H1 (cell line): Measurements from ENCODE around the gene FGFBP1. TPM values are rescaled to one million over a fixed set of nuclear protein-coding genes. Genes with fewer than 3 reads are reported as not detected.

Experiments used
- CTCF ChIA-PET: fragments of 300-600 bp; sonication (Branson Sonifier 250); formaldehyde crosslinking; loops from one replicate; lab custom pipeline; 2021; ENCODE audit not compliant: partially characterized antibody; lab: Charles Lee
- POLR2A ChIA-PET: fragments of 300-600 bp; sonication (Branson Sonifier 250); formaldehyde crosslinking; loops from one replicate; lab custom pipeline; 2021; ENCODE audit warnings: inconsistent platforms; ENCODE audit not compliant: partially characterized antibody; lab: Charles Lee
- DNase-seq, 2 experiments: peaks; one replicate each; pipeline versions ENCODE4 v3.0.0 to v3.0.0-alpha.2; 2010 to 2022; ENCODE audit warnings: low spot score in 2 of 2, low read depth in 1 of 2, mixed read lengths in 1 of 2
- FAIRE-seq: peaks from 2 replicates; lab custom pipeline; 2011; peaks lifted over from hg19 to GRCh38; lab: Jason Lieb, UNC
- H2AFZ ChIP-seq: 2 replicates; pipeline ENCODE4 v1.8.1; 2012; ENCODE audit warnings: low read length, inconsistent platforms
- H2AK5ac ChIP-seq: 2 replicates; pipeline ENCODE4 v1.6.1; 2013; ENCODE audit warnings: low read depth, low read length
- H2BK120ac ChIP-seq: replicated peaks from 2 replicates; pipeline ENCODE3; 2013; ENCODE audit warnings: low read depth, low read length, inconsistent platforms
- H2BK12ac ChIP-seq: 2 replicates; pipeline ENCODE4 v1.6.1; 2013; ENCODE audit warnings: low read depth, low read length
- H2BK15ac ChIP-seq: 2 replicates; pipeline ENCODE4 v1.6.1; 2013; ENCODE audit warnings: low read length
- H2BK20ac ChIP-seq: 2 replicates; pipeline ENCODE4 v1.6.1; 2013; ENCODE audit warnings: low read length
- H2BK5ac ChIP-seq: 2 replicates; pipeline ENCODE4 v1.6.1; 2013; ENCODE audit warnings: low read depth, low read length
- H3K14ac ChIP-seq: 2 replicates; pipeline ENCODE4 v1.6.1; 2013; ENCODE audit warnings: inconsistent platforms; ENCODE audit not compliant: insufficient read length
- H3K18ac ChIP-seq: 2 replicates; pipeline ENCODE4 v1.6.1; 2013; ENCODE audit warnings: low read length; ENCODE audit errors: extremely low read depth
- H3K23ac ChIP-seq: 2 replicates; pipeline ENCODE4 v1.6.1; 2013; ENCODE audit warnings: inconsistent platforms; ENCODE audit not compliant: insufficient read length
- H3K23me2 ChIP-seq: 2 replicates; pipeline ENCODE4 v1.6.1; 2013; ENCODE audit warnings: low read depth, low read length
- H3K27ac ChIP-seq: 2 replicates; pipeline ENCODE4 v1.6.1; 2011; ENCODE audit warnings: low read depth, low read length, inconsistent platforms
- H3K27me3 ChIP-seq, 4 experiments: replicated peaks in 1 of 4; 1 replicate in 1 of 4; 2 replicates in 3 of 4; pipeline versions ENCODE4 v1.6.1 to v1.8.1; 2011 to 2013; ENCODE audit warnings: low read length in 3 of 4, mild to moderate bottlenecking in 3 of 4, inconsistent platforms in 2 of 4, mixed read lengths in 2 of 4, moderate library complexity in 1 of 4; ENCODE audit not compliant: control insufficient read depth in 3 of 4, insufficient read depth in 3 of 4; ENCODE audit errors: extremely low read depth in 1 of 4
- H3K36me3 ChIP-seq, 4 experiments: 2 replicates each; pipeline versions ENCODE4 v1.6.1 to v1.8.1; 2011 to 2013; ENCODE audit warnings: mild to moderate bottlenecking in 4 of 4, low read length in 3 of 4, moderate library complexity in 2 of 4, control low read depth in 1 of 4, inconsistent platforms in 1 of 4; ENCODE audit not compliant: insufficient read depth in 4 of 4, control insufficient read depth in 2 of 4
- H3K4ac ChIP-seq: replicated peaks from 2 replicates; pipeline ENCODE3; 2013; ENCODE audit warnings: low read length, low read depth, mixed read lengths, inconsistent platforms; ENCODE audit not compliant: insufficient read length
- H3K4me1 ChIP-seq, 4 experiments: replicated peaks in 1 of 4; 1 replicate in 1 of 4; 2 replicates in 3 of 4; pipeline versions ENCODE4 v1.6.1 to v1.8.1; 2011 to 2013; ENCODE audit warnings: low read length in 3 of 4, inconsistent platforms in 2 of 4, mixed read lengths in 1 of 4; ENCODE audit not compliant: insufficient read depth in 4 of 4, control insufficient read depth in 3 of 4
- H3K4me2 ChIP-seq, 2 experiments: 2 replicates each; pipeline versions ENCODE4 v1.6.1 to v1.8.1; 2011 to 2013; ENCODE audit warnings: low read depth in 2 of 2, low read length in 2 of 2, control low read depth in 1 of 2, inconsistent platforms in 1 of 2, mild to moderate bottlenecking in 1 of 2; ENCODE audit not compliant: insufficient read depth in 1 of 2
- H3K4me3 ChIP-seq, 4 experiments: fragments of 200-600, 300-600 bp in 1 of 4; sonication (generic), shearing (Covaris generic), sonication (Bioruptor Twin) in 1 of 4; 2 replicates each; pipeline versions ENCODE4 v1.5.1 to v1.8.1; 2011 to 2016; ENCODE audit warnings: low read length in 4 of 4, low read depth in 3 of 4, control low read depth in 2 of 4, inconsistent platforms in 2 of 4, mild to moderate bottlenecking in 2 of 4, mixed read lengths in 1 of 4, moderate library complexity in 1 of 4; ENCODE audit not compliant: insufficient read depth in 2 of 4; ENCODE audit errors: extremely low read depth in 1 of 4
- H3K56ac ChIP-seq: replicated peaks from 2 replicates; pipeline ENCODE3; 2013; ENCODE audit warnings: low read depth, mild to moderate bottlenecking, mixed read lengths, low read length, inconsistent platforms; ENCODE audit not compliant: insufficient read length
- H3K79me1 ChIP-seq: 2 replicates; pipeline ENCODE4 v1.6.1; 2013; ENCODE audit warnings: low read depth, low read length, control low read depth
- H3K79me2 ChIP-seq, 2 experiments: 2 replicates each; pipeline versions ENCODE4 v1.6.1 to v1.8.1; 2012 to 2013; ENCODE audit warnings: low read length in 2 of 2, mild to moderate bottlenecking in 2 of 2, inconsistent platforms in 1 of 2; ENCODE audit not compliant: insufficient read depth in 2 of 2, control insufficient read depth in 1 of 2
- H3K9ac ChIP-seq, 4 experiments: replicated peaks in 1 of 4; 1 replicate in 1 of 4; 2 replicates in 3 of 4; pipeline versions ENCODE4 v1.6.1 to v1.8.1; 2011 to 2013; ENCODE audit warnings: low read depth in 3 of 4, low read length in 3 of 4, control low read depth in 2 of 4, mild to moderate bottlenecking in 2 of 4, moderate library complexity in 2 of 4, inconsistent platforms in 1 of 4; ENCODE audit errors: extremely low read depth in 1 of 4
- H3K9me3 ChIP-seq, 2 experiments: 2 replicates each; pipeline versions ENCODE4 v1.6.1 to v1.8.1; 2012 to 2013; ENCODE audit warnings: mild to moderate bottlenecking in 2 of 2, moderate library complexity in 2 of 2, control low read depth in 1 of 2, inconsistent platforms in 1 of 2, low read depth in 1 of 2, low read length in 1 of 2, mixed read lengths in 1 of 2; ENCODE audit not compliant: insufficient read depth in 2 of 2
- H4K20me1 ChIP-seq, 2 experiments: replicated peaks in 1 of 2; 2 replicates each; pipeline versions ENCODE3 to v1.8.1; 2011 to 2013; ENCODE audit warnings: inconsistent platforms in 2 of 2, low read length in 2 of 2, mild to moderate bottlenecking in 1 of 2; ENCODE audit not compliant: insufficient read depth in 2 of 2, control insufficient read depth in 1 of 2
- H4K5ac ChIP-seq: 2 replicates; pipeline ENCODE4 v1.6.1; 2013; ENCODE audit warnings: low read length, low read depth, mixed read lengths, inconsistent platforms; ENCODE audit not compliant: insufficient read length
- H4K8ac ChIP-seq: 2 replicates; pipeline ENCODE4 v1.8.0; 2013; ENCODE audit warnings: mild to moderate bottlenecking, moderate library complexity, low read length, inconsistent platforms; ENCODE audit not compliant: insufficient read depth; ENCODE audit errors: extremely low read depth
- H4K91ac ChIP-seq: replicated peaks from 2 replicates; pipeline ENCODE3; 2013; ENCODE audit warnings: low read length, mixed read lengths, inconsistent platforms; ENCODE audit not compliant: insufficient read length
- BACH1 ChIP-seq: IDR thresholded peaks from 2 replicates; pipeline ENCODE4 v1.6.1; 2012; ENCODE audit warnings: low read length, improper control_type of control experiment
- CHD2 ChIP-seq: IDR thresholded peaks from 2 replicates; pipeline ENCODE4 v1.6.1; 2012; ENCODE audit warnings: low read length, improper control_type of control experiment
- CTBP2 ChIP-seq: IDR thresholded peaks from 2 replicates; pipeline ENCODE4 v1.7.0; 2011; ENCODE audit warnings: borderline replicate concordance, mild to moderate bottlenecking, moderate library complexity, mixed read lengths, low read length; ENCODE audit not compliant: insufficient read depth, insufficient read length
- FOSL1 ChIP-seq: IDR thresholded peaks from 2 replicates; pipeline ENCODE4 v1.6.1; 2011; ENCODE audit warnings: mild to moderate bottlenecking, low read depth, low read length, moderate library complexity; ENCODE audit not compliant: insufficient read depth
- GABPA ChIP-seq: IDR thresholded peaks from 2 replicates; pipeline ENCODE4 v1.6.1; 2011; ENCODE audit warnings: mild to moderate bottlenecking, low read length, moderate library complexity, borderline replicate concordance; ENCODE audit not compliant: insufficient read depth
- HDAC2 ChIP-seq, 2 experiments: fragments of 300-600 bp in 1 of 2; sonication (generic) in 1 of 2; IDR thresholded peaks; 2 replicates each; pipeline ENCODE4 v1.6.1; 2011 to 2012; ENCODE audit warnings: low read depth in 2 of 2, low read length in 2 of 2, mild to moderate bottlenecking in 2 of 2, moderate library complexity in 2 of 2, borderline replicate concordance in 1 of 2, inconsistent platforms in 1 of 2
- NRF1 ChIP-seq: IDR thresholded peaks from 2 replicates; pipeline ENCODE4 v1.6.1; 2011; ENCODE audit warnings: mild to moderate bottlenecking, low read depth, low read length, improper control_type of control experiment
- SIN3A ChIP-seq, 2 experiments: IDR thresholded peaks in 1 of 2; conservative IDR thresholded peaks in 1 of 2; 2 replicates each; pipeline ENCODE4 v1.6.1; 2011 to 2012; ENCODE audit warnings: low read length in 2 of 2, improper control_type of control experiment in 1 of 2, low read depth in 1 of 2, mild to moderate bottlenecking in 1 of 2
- SP1 ChIP-seq: IDR thresholded peaks from 2 replicates; pipeline ENCODE4 v1.6.1; 2011; ENCODE audit warnings: low read depth, low read length
- SP4 ChIP-seq: IDR thresholded peaks from 2 replicates; pipeline ENCODE4 v1.6.1; 2012; ENCODE audit warnings: low read length, inconsistent platforms
- TAF7 ChIP-seq: optimal IDR thresholded peaks from 2 replicates; pipeline ENCODE3; 2011; ENCODE audit warnings: low read depth, mild to moderate bottlenecking, inconsistent platforms, low read length, moderate library complexity, borderline replicate concordance
- ZNF274 ChIP-seq: IDR thresholded peaks from 2 replicates; pipeline ENCODE4 v1.7.0; 2012; ENCODE audit warnings: low read length, borderline replicate concordance; ENCODE audit errors: extremely low read depth
- WGBS, 2 experiments: shearing (Covaris generic) in 1 of 2; methylation state at CpG; one replicate each; pipeline versions ENCODE4 v1.1.6 to v1.1.7; 2013 to 2015; ENCODE audit warnings: low lambda C conversion rate in 2 of 2, mixed read lengths in 2 of 2, inconsistent platforms in 1 of 2, low coverage in 1 of 2, missing lambda C conversion rate in 1 of 2; ENCODE audit not compliant: insufficient replicate concordance in 2 of 2, insufficient coverage in 1 of 2, insufficient read length in 1 of 2; ENCODE audit errors: extremely low coverage in 1 of 2, missing lambda C conversion rate in 1 of 2; 5-methylcytosine and 5-hydroxymethylcytosine counted together
- polyA plus RNA-seq, 7 experiments: library from polyadenylated mRNA; depleted of rRNA in 3 of 7; stranded (reverse) in 5 of 7; unstranded in 2 of 7; fragments of >200 nt in 5 of 7; fragments of 200-250 nt in 2 of 7; gene quantifications; 1 replicate in 5 of 7; 2 replicates in 1 of 7; 4 replicates in 1 of 7; pipeline versions ENCODE4 v1.2.1 to v1.2.3, GENCODE V29; 2011 to 2013; ENCODE audit warnings: missing spikeins in 2 of 7, mixed read lengths in 2 of 7
- total RNA-seq: library from RNA; stranded (reverse); fragmentation: NEBNext Ultra II Directional; extraction: Animal tissue kit (Norgen Biotek cat#: 25700); gene quantifications from 2 replicates; pipeline ENCODE4 v1.2.1, GENCODE V29; 2021
- TF ChIP-seq, protein P1 (sequence below): IDR thresholded peaks from 2 replicates; pipeline ENCODE4 v1.6.1; 2012; ENCODE audit warnings: inconsistent platforms

Gene FGFBP1
- total and polyA plus RNA-seq, 2 of the 8 experiments (the other 6 are each of a cell fraction or from before 2014, with no cell fraction given), result 0.17 to 0.20 TPM

DNA sequence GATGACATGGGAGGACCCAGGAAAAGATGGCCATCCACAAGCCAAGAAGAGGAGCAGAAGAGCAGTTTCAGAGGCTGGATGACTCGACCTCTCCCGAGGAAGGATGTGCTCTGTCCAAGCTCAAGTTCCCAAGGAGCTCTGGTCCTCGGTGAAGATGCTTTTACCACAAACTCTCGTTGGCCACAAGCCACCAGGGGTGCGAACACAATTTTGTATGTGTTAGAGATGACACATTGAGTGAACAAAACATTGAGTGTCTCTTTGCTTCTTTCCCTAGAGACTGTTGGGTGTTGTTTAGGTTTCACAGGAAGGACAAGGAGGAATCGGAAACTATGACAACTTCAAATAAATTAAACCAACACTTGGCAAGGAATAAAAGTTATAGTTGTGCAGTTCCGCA is 26.3 kb downstream of the FGFBP1 start:
- no peaks in the 10 kb centered on the region for H3K79me2 ChIP-seq
- H3K4me3 ChIP-seq, result no peak overlapping the region
- no peak overlapping the region for H3K14ac ChIP-seq
- H2BK12ac ChIP-seq, result no peak overlapping the region
- no peaks in the 10 kb centered on the region for H3K36me3 ChIP-seq
- peaks cover 0 to 6% of the 10 kb centered on the region in 2 experiments; a peak in 1 of 4 replicates for H3K9me3 ChIP-seq
- ChIA-PET CTCF (interaction anchor here (1.4 to 4.6 kb wide), 2 partner anchors 29 to 107 kb away, joined by 5 to 15 read pairs; no protein-coding TSS in a partner anchor), POLR2A (no interaction called here)
- H4K91ac ChIP-seq, result no peak overlapping the region
- FAIRE-seq (no peak), DNase-seq (no peak)
- no peak overlapping the region for H3K23ac ChIP-seq
- no peaks in the 10 kb centered on the region for H3K79me1 ChIP-seq
- no peak overlapping the region for H3K9ac ChIP-seq
- no peak overlapping the region for H3K4me2 ChIP-seq
- no peaks in the 10 kb centered on the region; a peak in 1 of 7 replicates for H3K27me3 ChIP-seq
- no peaks in the 10 kb centered on the region for H4K20me1 ChIP-seq
- H3K18ac ChIP-seq, result no peak overlapping the region
- no peak overlapping the region for H4K8ac ChIP-seq
- no peak overlapping the region for H2BK120ac ChIP-seq
- WGBS, 2 experiments, result 87% methylated on average over 7 of the region's 7 CpGs; no CpG with 5 or more reads in 1 of the 2 experiments
- H2BK15ac ChIP-seq, result no peak overlapping the region
- H3K4me1 ChIP-seq, result no peaks in the 10 kb centered on the region
- no peak overlapping the region for H3K56ac ChIP-seq
- H3K27ac ChIP-seq, result no peak overlapping the region
- no peak overlapping the region for H2BK20ac ChIP-seq
- H4K5ac ChIP-seq, result no peak overlapping the region
- no peaks in the 10 kb centered on the region for H3K23me2 ChIP-seq
- no peak overlapping the region for H2BK5ac ChIP-seq
- no peak overlapping the region for H3K4ac ChIP-seq
- H2AK5ac ChIP-seq, result no peak overlapping the region
- H2AFZ ChIP-seq, result no peak overlapping the region
- TF ChIP-seq HDAC2 (IDR thresholded peaks at IDR 0.05; ENCODE audit: borderline replicate concordance in 1 of 2, low read depth in 2 of 2, low read length in 2 of 2) (no peak), CHD2 (no peak), NRF1 (no peak), SIN3A (conservative IDR thresholded peaks at IDR 0.05 in 1 of 2, IDR thresholded peaks at IDR 0.05 in 1 of 2; ENCODE audit: low read depth in 1 of 2, low read length in 2 of 2) (no peak), CTBP2 (no peak), TAF7 (no peak), SP1 (no peak), ZNF274 (no peak), FOSL1 (no peak), GABPA (no peak), SP4 (no peak), BACH1 (no peak)
- TF ChIP-seq, protein P1, sequence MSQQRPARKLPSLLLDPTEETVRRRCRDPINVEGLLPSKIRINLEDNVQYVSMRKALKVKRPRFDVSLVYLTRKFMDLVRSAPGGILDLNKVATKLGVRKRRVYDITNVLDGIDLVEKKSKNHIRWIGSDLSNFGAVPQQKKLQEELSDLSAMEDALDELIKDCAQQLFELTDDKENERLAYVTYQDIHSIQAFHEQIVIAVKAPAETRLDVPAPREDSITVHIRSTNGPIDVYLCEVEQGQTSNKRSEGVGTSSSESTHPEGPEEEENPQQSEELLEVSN, result no peak
